ENCODE results near the gene GPR157.

The GPR157 gene

GRCh38 chr1:9087411-9088125 is 41.3 kb downstream of the GPR157 start:
- DNase-seq (ENCODE audit: low read depth in 3 of 3) = no peak

- DNase-seq (ENCODE audit: low read depth in 3 of 3) = no peak
Observed at GRCh38 chr1:9086796-9087195, 42.1 kb downstream of the GPR157 start.

GRCh38 chr1:9086045-9086444 is 42.9 kb downstream of the GPR157 start:
- DNase-seq (ENCODE audit: low read depth in 3 of 3) = no peak

GRCh38 chr1:9085306-9085940 is 43.5 kb downstream of the GPR157 start:
- no peak for DNase-seq (ENCODE audit: low read depth in 3 of 3)

GRCh38 chr1:9084906-9085305 is 44.0 kb downstream of the GPR157 start:
- no peak for DNase-seq (ENCODE audit: low read depth in 3 of 3)

- DNase-seq (ENCODE audit: low read depth in 3 of 3) = no peak
Observed at GRCh38 chr1:9081473-9081872, 47.4 kb downstream of the GPR157 start.

- no peak for DNase-seq (ENCODE audit: low read depth in 3 of 3)
Observed at GRCh38 chr1:9080705-9081291, 48.1 kb downstream of the GPR157 start.

- DNase-seq (ENCODE audit: low read depth in 3 of 3) = no peak
Observed at GRCh38 chr1:9079988-9080704, 48.8 kb downstream of the GPR157 start.

GRCh38 chr1:9078752-9079500 is 50.0 kb downstream of the GPR157 start:
- no peak for DNase-seq (ENCODE audit: low read depth in 3 of 3)

GRCh38 chr1:9078015-9078751 is 50.7 kb downstream of the GPR157 start:
- DNase-seq (ENCODE audit: low read depth in 3 of 3) = no peak

- no peak for DNase-seq (ENCODE audit: low read depth in 3 of 3)
Observed at GRCh38 chr1:9075022-9075421, 53.9 kb downstream of the GPR157 start.

GRCh38 chr1:9073143-9073542 is 55.8 kb downstream of the GPR157 start:
- DNase-seq (ENCODE audit: low read depth in 3 of 3) = no peak

- DNase-seq (ENCODE audit: low read depth in 3 of 3) = no peak
Observed at GRCh38 chr1:9071554-9072235, 57.2 kb downstream of the GPR157 start.

- no peak for DNase-seq (ENCODE audit: low read depth in 3 of 3)
Observed at GRCh38 chr1:9070486-9070885, 58.4 kb downstream of the GPR157 start.

GRCh38 chr1:9069326-9070100 is 59.4 kb downstream of the GPR157 start, which contains the start of gene SLC2A5:
SLC2A5 (minus strand) TSS chr1:9069635; CDS start chr1:9069536, 99 bp downstream.
- DNase-seq (ENCODE audit: low read depth in 3 of 3) = no peak

- no peak for DNase-seq (ENCODE audit: low read depth in 3 of 3)
Observed at GRCh38 chr1:9068981-9069325, 59.9 kb downstream of the GPR157 start.

- no peak for DNase-seq (ENCODE audit: low read depth in 3 of 3)
Observed at GRCh38 chr1:9066945-9067807, 61.7 kb downstream of the GPR157 start.

- no peak for DNase-seq (ENCODE audit: low read depth in 3 of 3)
Observed at GRCh38 chr1:9065213-9065751, 63.6 kb downstream of the GPR157 start.

Data from stimulated activated CD4-positive, alpha-beta T cell treated with anti-CD3 and anti-CD28 coated beads, TNF-alpha, amount 100 ng/mL, for 4 hours (primary cell).